ENCODE data around the gene REEP6. TPM values are rescaled to one million over a fixed set of nuclear protein-coding genes. Genes with fewer than 3 reads are reported as not detected.
"Not testable (repeated sequence)": the region's sequence is repeated elsewhere in the genome, so short reads cannot be mapped to it uniquely, and the experiment has no call there.

Gene REEP6
- polyA plus RNA-seq, 4 donors = 167 to 363 (median 244) TPM

DNA sequence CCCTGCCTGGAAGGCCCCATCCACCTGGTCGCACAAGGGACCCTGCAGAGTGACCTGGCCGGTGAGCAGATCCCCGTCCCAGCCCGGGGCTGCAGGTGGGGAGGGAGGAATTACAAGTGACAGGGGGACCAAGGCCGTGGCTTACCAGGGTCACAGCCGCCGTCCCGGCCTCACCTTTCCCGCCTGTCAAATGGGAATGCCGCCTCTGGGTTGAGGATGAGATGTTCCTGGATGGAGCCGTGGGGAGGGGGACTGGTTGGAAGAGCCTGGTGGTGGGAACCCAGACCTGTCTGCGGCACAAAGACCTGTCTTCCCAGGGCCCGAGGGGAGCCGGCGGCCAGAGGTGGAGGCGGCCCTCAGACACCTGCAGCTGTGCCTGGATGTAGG is 38.4 kb downstream of the REEP6 start:
- Histone ChIP-seq H3K9me3 (ENCODE audit: control insufficient read depth in 2 of 2, insufficient read depth in 1 of 2, low read depth in 1 of 2, low read length in 1 of 2) (no peaks in the 10 kb centered on the region), H3K4me3 (ENCODE audit: low read depth in 1 of 3, low read length in 3 of 3) (no peak overlapping the region), H3K36me3 (ENCODE audit: control insufficient read depth in 3 of 3, insufficient read depth in 2 of 3, low read depth in 1 of 3, low read length in 3 of 3) (no peaks in the 10 kb centered on the region), H3K4me1 (ENCODE audit: control insufficient read depth in 3 of 3, insufficient read depth in 2 of 3, low read depth in 1 of 3, low read length in 2 of 3) (no peaks in the 10 kb centered on the region), H3K27ac (ENCODE audit: low read depth in 1 of 3, low read length in 2 of 3) (no peak overlapping the region), H3K27me3 (ENCODE audit: control insufficient read depth in 3 of 3, insufficient read depth in 3 of 3, low read length in 3 of 3) (peaks cover 17 to 27% (median 20%) of the 10 kb centered on the region in 3 donors)
- WGBS, 3 donors = 80 to 83% (median 82%) methylated on average over 16 of the region's 16 CpGs
- DNase-seq (no peak), FAIRE-seq (no peak)

DNA sequence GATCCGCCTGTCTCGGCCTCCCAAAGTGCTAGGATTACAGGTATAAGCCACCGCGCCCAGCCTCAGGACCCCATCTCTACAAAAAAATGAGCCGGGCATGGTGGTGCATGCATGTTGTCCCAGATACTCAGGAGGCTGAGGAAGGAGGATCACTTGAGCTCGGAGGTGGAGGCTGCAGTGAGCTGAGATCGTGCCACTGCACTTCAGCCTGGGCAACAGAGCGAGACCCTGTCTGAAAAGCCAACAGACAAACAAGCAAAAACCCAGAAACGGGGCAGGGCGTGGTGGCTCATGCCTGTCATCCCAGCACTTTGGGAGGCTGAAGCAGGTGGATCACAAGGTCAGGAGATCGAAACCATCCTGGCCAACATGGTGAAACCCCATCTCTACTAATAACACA is 39.9 kb downstream of the REEP6 start:
- H3K4me1 ChIP-seq (ENCODE audit: control insufficient read depth in 3 of 3, insufficient read depth in 2 of 3, low read depth in 1 of 3, low read length in 2 of 3); DNase-seq; H3K36me3 ChIP-seq (ENCODE audit: control insufficient read depth in 3 of 3, insufficient read depth in 2 of 3, low read depth in 1 of 3, low read length in 3 of 3); H3K4me3 ChIP-seq (ENCODE audit: low read depth in 1 of 3, low read length in 3 of 3); H3K27ac ChIP-seq (ENCODE audit: low read depth in 1 of 3, low read length in 2 of 3); H3K9me3 ChIP-seq (ENCODE audit: control insufficient read depth in 2 of 2, insufficient read depth in 1 of 2, low read depth in 1 of 2, low read length in 1 of 2); FAIRE-seq: not testable (repeated sequence)
- peaks cover 4 to 12% (median 10%) of the 10 kb centered on the region in 3 donors for H3K27me3 ChIP-seq (ENCODE audit: control insufficient read depth in 3 of 3, insufficient read depth in 3 of 3, low read length in 3 of 3)
- 86 to 91% (median 87%) methylated on average over 11 of the region's 11 CpGs for WGBS, 3 donors

DNA sequence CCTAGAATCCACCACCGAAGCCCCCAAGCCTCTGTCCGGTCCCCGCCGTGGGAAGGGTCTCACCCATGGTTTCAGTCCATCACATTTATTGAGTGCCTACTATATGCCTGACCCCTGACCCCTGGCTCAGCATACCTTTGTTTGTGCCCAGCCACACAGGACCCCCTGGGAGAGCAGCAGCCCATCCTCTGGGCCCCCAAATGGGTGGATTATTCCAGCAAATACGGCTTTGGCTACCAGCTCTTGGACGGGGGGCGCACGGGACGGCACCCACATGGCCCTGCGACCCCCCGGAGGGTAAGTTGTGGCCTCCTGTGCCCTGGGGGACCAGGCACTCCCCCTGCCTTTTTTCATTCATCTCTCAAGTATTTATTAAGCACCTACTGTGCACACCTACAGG is 40.6 kb downstream of the REEP6 start:
- H3K27ac ChIP-seq (ENCODE audit: low read depth in 1 of 3, low read length in 2 of 3) = no peak overlapping the region
- peaks cover 0 to 5% (median 5%) of the 10 kb centered on the region in 3 donors for H3K27me3 ChIP-seq (ENCODE audit: control insufficient read depth in 3 of 3, insufficient read depth in 3 of 3, low read length in 3 of 3)
- H3K9me3 ChIP-seq (ENCODE audit: control insufficient read depth in 2 of 2, insufficient read depth in 1 of 2, low read depth in 1 of 2, low read length in 1 of 2) = no peaks in the 10 kb centered on the region
- 83 to 85% (median 83%) methylated on average over 7 to 11 of the region's 11 CpGs for WGBS, 3 donors
- no peak overlapping the region for H3K4me3 ChIP-seq (ENCODE audit: low read depth in 1 of 3, low read length in 3 of 3)
- DNase-seq (no peak), FAIRE-seq (no peak)
- H3K4me1 ChIP-seq (ENCODE audit: control insufficient read depth in 3 of 3, insufficient read depth in 2 of 3, low read depth in 1 of 3, low read length in 2 of 3) = no peaks in the 10 kb centered on the region
- H3K36me3 ChIP-seq (ENCODE audit: control insufficient read depth in 3 of 3, insufficient read depth in 2 of 3, low read depth in 1 of 3, low read length in 3 of 3) = no peaks in the 10 kb centered on the region

DNA sequence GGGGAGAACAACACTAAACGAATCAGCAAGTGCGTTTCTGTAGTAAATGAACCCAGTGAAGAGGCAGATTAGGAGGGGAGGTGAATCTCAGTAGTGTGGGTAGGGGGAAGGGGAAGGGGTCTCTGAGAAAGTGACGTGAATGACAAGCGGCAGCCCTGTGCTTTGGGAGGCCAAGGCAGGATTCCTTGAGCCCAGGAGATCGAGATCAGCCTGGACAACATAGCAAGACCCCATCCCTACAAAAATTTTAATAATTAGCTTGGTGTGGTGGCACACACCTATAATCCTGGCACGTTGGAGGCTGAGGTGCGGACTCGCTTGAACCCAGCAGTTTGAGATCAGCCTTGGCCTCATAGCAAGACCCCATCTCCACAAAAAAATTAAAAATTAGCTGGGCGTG is 41.0 kb downstream of the REEP6 start:
- H3K27ac ChIP-seq (ENCODE audit: low read depth in 1 of 3, low read length in 2 of 3) = no peak overlapping the region
- DNase-seq (no peak), FAIRE-seq (no peak)
- H3K4me3 ChIP-seq (ENCODE audit: low read depth in 1 of 3, low read length in 3 of 3) = no peak overlapping the region
- 85 to 87% (median 87%) methylated on average over 9 of the region's 9 CpGs for WGBS, 3 donors
- H3K27me3 ChIP-seq (ENCODE audit: control insufficient read depth in 3 of 3, insufficient read depth in 3 of 3, low read length in 3 of 3) = peaks cover 0 to 3% (median under 1%) of the 10 kb centered on the region in 3 donors
- H3K36me3 ChIP-seq (ENCODE audit: control insufficient read depth in 3 of 3, insufficient read depth in 2 of 3, low read depth in 1 of 3, low read length in 3 of 3) = no peaks in the 10 kb centered on the region
- no peaks in the 10 kb centered on the region for H3K4me1 ChIP-seq (ENCODE audit: control insufficient read depth in 3 of 3, insufficient read depth in 2 of 3, low read depth in 1 of 3, low read length in 2 of 3)
- no peaks in the 10 kb centered on the region for H3K9me3 ChIP-seq (ENCODE audit: control insufficient read depth in 2 of 2, insufficient read depth in 1 of 2, low read depth in 1 of 2, low read length in 1 of 2)

DNA sequence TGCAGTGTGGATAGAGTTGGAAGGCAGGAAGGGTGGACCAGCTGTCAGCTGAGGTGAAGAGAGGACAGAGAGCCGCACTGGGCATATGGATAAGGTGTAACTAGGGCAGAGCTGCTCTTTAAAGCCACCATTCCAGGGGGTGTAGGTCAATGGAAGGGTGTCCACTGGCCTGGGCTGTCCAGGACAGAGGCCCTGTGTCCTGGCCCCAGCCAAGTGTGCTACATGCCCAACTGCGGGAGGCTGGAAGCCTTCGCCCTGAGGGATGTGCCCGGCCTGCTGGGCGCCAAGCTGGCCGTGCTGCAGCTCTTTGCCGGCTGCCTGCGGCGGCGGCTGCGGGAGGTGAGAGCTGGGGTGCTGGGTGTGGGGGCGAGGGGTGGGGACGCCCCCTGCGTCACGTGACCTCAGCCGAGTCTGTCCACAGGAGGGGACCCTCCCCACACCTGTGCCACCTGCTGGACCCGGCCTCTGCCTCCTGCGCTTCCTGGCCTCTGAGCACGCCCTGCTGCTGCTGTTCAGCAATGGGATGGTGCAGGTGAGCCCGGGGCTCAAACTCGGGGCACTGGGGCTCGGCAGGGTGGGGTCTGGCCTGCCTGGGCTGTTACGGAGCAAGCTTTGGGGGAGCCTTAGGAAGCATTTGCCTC is 42.6 kb downstream of the REEP6 start:
- 46 to 65% (median 55%) methylated on average over 21 to 23 of the region's 23 CpGs for WGBS, 3 donors
- H3K36me3 ChIP-seq (ENCODE audit: control insufficient read depth in 3 of 3, insufficient read depth in 2 of 3, low read depth in 1 of 3, low read length in 3 of 3) = no peaks in the 10 kb centered on the region
- FAIRE-seq = no peak

DNA sequence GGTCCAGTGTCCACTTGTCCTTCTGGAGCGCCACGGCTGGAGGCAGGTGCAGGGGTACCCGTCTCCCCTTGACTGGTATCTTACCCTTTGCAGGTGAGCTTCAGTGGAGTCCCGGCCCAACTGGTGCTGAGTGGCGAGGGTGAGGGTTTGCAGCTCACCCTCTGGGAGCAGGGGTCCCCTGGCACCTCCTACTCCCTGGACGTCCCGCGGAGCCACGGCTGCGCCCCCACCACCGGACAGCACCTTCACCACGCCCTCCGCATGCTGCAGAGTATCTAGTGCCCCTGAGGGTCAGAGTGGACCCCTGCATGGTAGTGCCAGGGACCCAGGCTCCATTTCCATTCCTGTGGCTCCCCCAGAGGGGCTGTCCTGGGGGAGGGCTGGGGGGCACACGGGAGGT is 44.0 kb downstream of the REEP6 start:
- Histone ChIP-seq H3K9me3 (ENCODE audit: control insufficient read depth in 2 of 2, insufficient read depth in 1 of 2, low read depth in 1 of 2, low read length in 1 of 2) (no peaks in the 10 kb centered on the region), H3K4me3 (ENCODE audit: low read depth in 1 of 3, low read length in 3 of 3) (no peak overlapping the region), H3K36me3 (ENCODE audit: control insufficient read depth in 3 of 3, insufficient read depth in 2 of 3, low read depth in 1 of 3, low read length in 3 of 3) (no peaks in the 10 kb centered on the region), H3K4me1 (ENCODE audit: control insufficient read depth in 3 of 3, insufficient read depth in 2 of 3, low read depth in 1 of 3, low read length in 2 of 3) (no peaks in the 10 kb centered on the region), H3K27ac (ENCODE audit: low read depth in 1 of 3, low read length in 2 of 3) (no peak overlapping the region), H3K27me3 (ENCODE audit: control insufficient read depth in 3 of 3, insufficient read depth in 3 of 3, low read length in 3 of 3) (peaks cover 0 to 6% (median 4%) of the 10 kb centered on the region in 3 donors)
- WGBS, 3 donors = 76 to 84% (median 84%) methylated on average over 13 to 14 of the region's 14 CpGs
- DNase-seq (no peak), FAIRE-seq (no peak)

More for the DNA sequence above, 42.6 kb downstream of the REEP6 start:
- Histone ChIP-seq H3K4me3 (ENCODE audit: low read depth in 1 of 3, low read length in 3 of 3) (no peak overlapping the region), H3K27me3 (ENCODE audit: control insufficient read depth in 3 of 3, insufficient read depth in 3 of 3, low read length in 3 of 3) (peaks cover 0 to 7% (median 3%) of the 10 kb centered on the region in 3 donors), H3K9me3 (ENCODE audit: control insufficient read depth in 2 of 2, insufficient read depth in 1 of 2, low read depth in 1 of 2, low read length in 1 of 2) (no peaks in the 10 kb centered on the region), H3K4me1 (ENCODE audit: control insufficient read depth in 3 of 3, insufficient read depth in 2 of 3, low read depth in 1 of 3, low read length in 2 of 3) (no peaks in the 10 kb centered on the region), H3K27ac (ENCODE audit: low read depth in 1 of 3, low read length in 2 of 3) (no peak overlapping the region)
- DNase-seq = no peak

DNA sequence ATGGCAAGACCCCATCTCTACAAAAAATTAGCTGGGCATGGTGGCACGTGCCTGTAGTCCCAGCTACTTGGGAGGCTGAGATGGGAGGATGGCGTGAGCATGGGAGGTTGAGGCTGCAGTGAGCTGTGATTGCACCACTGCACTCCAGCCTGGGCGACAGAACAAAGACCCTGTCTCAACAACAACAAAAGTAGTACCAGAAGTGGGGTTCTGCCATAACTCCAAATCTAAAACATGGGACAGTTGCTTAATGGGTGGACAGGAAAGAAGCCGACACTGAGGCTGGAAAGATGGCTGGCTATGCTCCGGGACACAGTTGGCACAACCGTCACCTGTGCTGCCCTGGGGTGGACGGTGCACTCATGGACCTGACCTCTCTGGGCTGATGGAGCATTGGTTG is 44.7 kb downstream of the REEP6 start:
- H3K27ac ChIP-seq (ENCODE audit: low read depth in 1 of 3, low read length in 2 of 3); H3K4me3 ChIP-seq (ENCODE audit: low read depth in 1 of 3, low read length in 3 of 3); DNase-seq; H3K9me3 ChIP-seq (ENCODE audit: control insufficient read depth in 2 of 2, insufficient read depth in 1 of 2, low read depth in 1 of 2, low read length in 1 of 2); H3K36me3 ChIP-seq (ENCODE audit: control insufficient read depth in 3 of 3, insufficient read depth in 2 of 3, low read depth in 1 of 3, low read length in 3 of 3); FAIRE-seq; H3K4me1 ChIP-seq (ENCODE audit: control insufficient read depth in 3 of 3, insufficient read depth in 2 of 3, low read depth in 1 of 3, low read length in 2 of 3): not testable (repeated sequence)
- WGBS, 3 donors = 90 to 98% (median 93%) methylated on average over 7 of the region's 7 CpGs
- peaks cover 0 to 13% (median 4%) of the 10 kb centered on the region in 3 donors for H3K27me3 ChIP-seq (ENCODE audit: control insufficient read depth in 3 of 3, insufficient read depth in 3 of 3, low read length in 3 of 3)

DNA sequence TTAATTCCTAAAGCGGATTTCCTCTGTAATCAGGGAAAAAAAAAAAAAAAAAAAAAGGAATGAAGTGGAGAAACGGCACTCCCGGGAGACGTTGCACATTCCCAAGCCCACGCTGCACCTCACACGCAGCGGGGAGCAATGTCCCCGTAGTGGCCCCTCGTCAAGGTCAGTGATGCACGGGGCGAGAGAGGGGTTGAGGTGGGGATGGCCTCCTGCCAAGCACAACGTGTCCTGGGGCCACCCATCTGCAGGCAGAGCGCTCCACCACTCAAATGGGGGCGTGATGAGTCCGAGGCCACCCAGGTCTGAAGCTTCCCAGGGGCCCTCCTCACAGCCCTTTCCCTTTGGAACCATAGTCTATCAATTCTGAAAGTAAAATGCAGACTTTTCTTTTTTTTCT is 48.0 kb downstream of the REEP6 start:
- H3K27ac ChIP-seq (ENCODE audit: low read depth in 1 of 3, low read length in 2 of 3) = no peak overlapping the region
- peaks cover 0 to 3% of the 10 kb centered on the region in 2 donors for H3K9me3 ChIP-seq (ENCODE audit: control insufficient read depth in 2 of 2, insufficient read depth in 1 of 2, low read depth in 1 of 2, low read length in 1 of 2)
- H3K4me3 ChIP-seq (ENCODE audit: low read depth in 1 of 3, low read length in 3 of 3) = no peak overlapping the region
- H3K36me3 ChIP-seq (ENCODE audit: control insufficient read depth in 3 of 3, insufficient read depth in 2 of 3, low read depth in 1 of 3, low read length in 3 of 3) = no peaks in the 10 kb centered on the region
- WGBS, 3 donors = 10 to 32% (median 19%) methylated on average over 13 to 15 of the region's 15 CpGs
- FAIRE-seq (no peak), DNase-seq (no peak)
- H3K4me1 ChIP-seq (ENCODE audit: control insufficient read depth in 3 of 3, insufficient read depth in 2 of 3, low read depth in 1 of 3, low read length in 2 of 3) = no peaks in the 10 kb centered on the region
- H3K27me3 ChIP-seq (ENCODE audit: control insufficient read depth in 3 of 3, insufficient read depth in 3 of 3, low read length in 3 of 3) = peaks cover 0 to 23% (median 5%) of the 10 kb centered on the region in 3 donors

DNA sequence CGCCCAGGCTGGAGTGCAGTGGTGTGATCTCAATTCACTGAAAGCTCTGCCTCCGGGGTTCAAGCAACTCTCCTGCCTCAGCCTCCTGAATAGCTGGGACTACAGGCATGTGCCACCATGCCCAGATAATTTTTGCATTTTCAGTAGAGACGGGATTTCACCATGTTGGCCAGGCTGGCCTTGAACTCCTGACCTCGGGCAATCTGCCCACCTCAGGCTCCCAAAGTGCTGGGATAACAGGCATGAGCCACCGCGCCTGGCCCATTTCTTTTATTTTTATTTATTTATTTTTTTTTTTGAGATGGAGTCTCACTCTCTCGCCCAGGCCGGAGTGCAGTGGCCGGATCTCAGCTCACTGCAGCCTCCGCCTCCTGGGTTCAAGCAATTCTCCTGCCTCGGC is 48.8 kb downstream of the REEP6 start:
- not testable (repeated sequence) for H3K4me1 ChIP-seq (ENCODE audit: control insufficient read depth in 3 of 3, insufficient read depth in 2 of 3, low read depth in 1 of 3, low read length in 2 of 3); H3K4me3 ChIP-seq (ENCODE audit: low read depth in 1 of 3, low read length in 3 of 3); H3K36me3 ChIP-seq (ENCODE audit: control insufficient read depth in 3 of 3, insufficient read depth in 2 of 3, low read depth in 1 of 3, low read length in 3 of 3); H3K27ac ChIP-seq (ENCODE audit: low read depth in 1 of 3, low read length in 2 of 3); H3K9me3 ChIP-seq (ENCODE audit: control insufficient read depth in 2 of 2, insufficient read depth in 1 of 2, low read depth in 1 of 2, low read length in 1 of 2); DNase-seq; FAIRE-seq
- peaks cover 0 to 24% (median 7%) of the 10 kb centered on the region in 3 donors for H3K27me3 ChIP-seq (ENCODE audit: control insufficient read depth in 3 of 3, insufficient read depth in 3 of 3, low read length in 3 of 3)
- WGBS, 3 donors = 73 to 89% (median 80%) methylated on average over 11 of the region's 11 CpGs
